OCI-LY3 (cell line): ENCODE measurements around the gene MAP3K15.
"Not testable (repeated sequence)": the region's sequence is repeated elsewhere in the genome, so short reads cannot be mapped to it uniquely, and the experiment has no call there.

Experiments
- H2AFZ ChIP-seq: fragments of 200-600, 300-600 bp; shearing (Covaris generic); 2 replicates; pipeline ENCODE4 v1.6.0; 2014; ENCODE audit warnings: antibody characterized with exemption, low read depth, low read length
- H3K27ac ChIP-seq: fragments of 200-600, 300-600 bp; sonication (generic); 2 replicates; pipeline ENCODE4 v1.5.1; 2014; ENCODE audit warnings: mild to moderate bottlenecking, low read length, moderate library complexity, mixed read lengths
- H3K27me3 ChIP-seq: fragments of 200-600, 300-600 bp; sonication (generic); 2 replicates; pipeline ENCODE4 v1.6.1; 2014; ENCODE audit warnings: low read depth, low read length, mixed read lengths
- H3K36me3 ChIP-seq: fragments of 200-600, 300-600 bp; sonication (generic); replicated peaks from 2 replicates; pipeline ENCODE3; 2014; ENCODE audit warnings: low read depth, low read length, mixed read lengths
- H3K4me1 ChIP-seq: fragments of 300-600, 200-600 bp; sonication (generic); 2 replicates; pipeline ENCODE4 v1.6.1; 2014; ENCODE audit warnings: low read length, mixed read lengths
- H3K4me2 ChIP-seq: fragments of 200-600, 300-600 bp; sonication (generic); 2 replicates; pipeline ENCODE4 v1.6.1; 2014; ENCODE audit warnings: low read length, mixed read lengths
- H3K4me3 ChIP-seq: fragments of 300-600, 200-600 bp; sonication (generic); 2 replicates; pipeline ENCODE4 v1.5.1; 2014; ENCODE audit warnings: antibody characterized with exemption, mild to moderate bottlenecking, low read length, moderate library complexity
- H3K79me2 ChIP-seq: fragments of 300-600, 200-600 bp; shearing (Covaris generic); 2 replicates; pipeline ENCODE4 v1.6.1; 2014; ENCODE audit warnings: mild to moderate bottlenecking, low read length, mixed read lengths
- H3K9ac ChIP-seq: fragments of 300-600, 200-600 bp; shearing (Covaris generic); 2 replicates; pipeline ENCODE4 v1.6.0; 2014; ENCODE audit warnings: mild to moderate bottlenecking, low read length, moderate library complexity
- H3K9me3 ChIP-seq: fragments of 200-600, 300-600 bp; shearing (Covaris generic); 2 replicates; pipeline ENCODE4 v1.6.1; 2014; ENCODE audit warnings: low read length, mixed read lengths; ENCODE audit not compliant: insufficient read depth
- H4K20me1 ChIP-seq: fragments of 200-600, 300-600 bp; sonication (generic); 2 replicates; pipeline ENCODE4 v1.6.1; 2016; ENCODE audit warnings: low read length, mixed read lengths; ENCODE audit not compliant: insufficient read depth
- CTCF ChIP-seq: fragments of 200-600, 300-600 bp; sonication (generic); IDR thresholded peaks from 2 replicates; pipeline ENCODE4 v1.5.1; 2014; ENCODE audit warnings: antibody characterized with exemption, low read length, low read depth
- EZH2phosphoT487 ChIP-seq: fragments of 200-600 bp; shearing (Covaris generic); IDR thresholded peaks from 2 replicates; pipeline ENCODE4 v1.6.1; 2018; ENCODE audit warnings: antibody characterized with exemption, mixed run types, low read depth

Gene MAP3K15

GRCh38 chrX:19462231-19462630, 53.1 kb downstream of the MAP3K15 start:
- Histone ChIP-seq H2AFZ (no peak overlapping the region), H3K36me3 (no peaks in the 10 kb centered on the region), H3K27me3 (peaks cover 8% of the 10 kb centered on the region; the same call in 1 of the 2 replicates), H3K27ac (no peak overlapping the region), H4K20me1 (no peaks in the 10 kb centered on the region), H3K4me2 (no peak overlapping the region), H3K4me1 (no peaks in the 10 kb centered on the region), H3K79me2 (no peaks in the 10 kb centered on the region), H3K4me3 (no peak overlapping the region), H3K9me3 (no peaks in the 10 kb centered on the region), H3K9ac (no peak overlapping the region)
- TF ChIP-seq EZH2phosphoT487, result no peak
- no peak for TF ChIP-seq CTCF

DNA sequence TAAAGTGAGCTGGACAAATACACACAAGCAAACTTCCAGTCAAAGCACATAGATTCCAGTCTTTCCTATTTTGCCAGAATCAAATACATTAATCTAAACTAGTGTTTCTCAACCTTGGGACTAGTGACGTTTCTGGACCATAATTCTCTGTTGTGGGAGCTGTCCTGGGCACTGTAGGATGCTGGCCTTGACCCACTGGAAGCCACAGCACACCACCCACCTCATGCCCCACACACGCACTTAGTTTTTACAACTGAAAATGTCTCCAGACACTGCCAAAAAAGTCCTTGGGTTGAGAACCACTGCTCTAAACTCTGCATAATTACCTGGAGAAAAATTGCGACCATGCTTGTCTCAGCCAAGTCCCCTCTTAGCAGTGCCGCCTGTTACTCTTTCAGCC, 57.6 kb downstream of the MAP3K15 start:
- Histone ChIP-seq H3K4me2 (no peak overlapping the region), H3K9me3 (no peaks in the 10 kb centered on the region), H2AFZ (no peak overlapping the region), H3K79me2 (no peaks in the 10 kb centered on the region), H4K20me1 (no peaks in the 10 kb centered on the region), H3K27me3 (no peaks in the 10 kb centered on the region), H3K36me3 (no peaks in the 10 kb centered on the region), H3K27ac (no peak overlapping the region), H3K4me1 (no peaks in the 10 kb centered on the region), H3K9ac (no peak overlapping the region), H3K4me3 (no peak overlapping the region)
- TF ChIP-seq EZH2phosphoT487 (no peak), CTCF (no peak)

DNA sequence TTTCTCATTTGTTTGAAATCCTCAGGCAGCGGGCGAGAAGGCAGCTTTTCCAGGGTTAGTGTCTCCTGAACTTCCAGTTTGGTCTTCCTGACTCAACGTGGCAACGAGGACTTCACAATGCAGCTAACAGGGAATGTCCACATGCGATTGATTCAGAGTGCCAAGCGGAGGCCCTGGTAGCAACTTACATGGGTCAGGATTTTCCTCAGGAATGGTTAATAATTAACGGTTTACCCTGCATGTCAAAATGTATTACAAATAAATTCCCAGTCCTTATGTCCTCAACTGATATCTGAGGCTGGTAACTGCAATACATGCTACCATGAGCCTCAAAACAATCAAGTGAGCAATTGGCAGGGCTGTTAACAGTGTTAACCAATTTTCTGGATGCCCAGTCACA, 67.2 kb downstream of the MAP3K15 start:
- H3K9ac ChIP-seq, result no peak overlapping the region

GRCh38 chrX:19446397-19446796, 68.9 kb downstream of the MAP3K15 start:
- TF ChIP-seq CTCF (no peak), EZH2phosphoT487 (no peak)
- Histone ChIP-seq H3K27ac (no peak overlapping the region), H3K4me1 (no peaks in the 10 kb centered on the region), H3K9ac (no peak overlapping the region), H2AFZ (no peak overlapping the region), H4K20me1 (no peaks in the 10 kb centered on the region), H3K4me2 (no peak overlapping the region), H3K79me2 (no peaks in the 10 kb centered on the region), H3K27me3 (no peaks in the 10 kb centered on the region), H3K36me3 (no peaks in the 10 kb centered on the region), H3K9me3 (no peaks in the 10 kb centered on the region), H3K4me3 (no peak overlapping the region)

More for the DNA sequence above, 67.2 kb downstream of the MAP3K15 start:
- H4K20me1 ChIP-seq, result no peaks in the 10 kb centered on the region
- no peaks in the 10 kb centered on the region for H3K4me1 ChIP-seq
- TF ChIP-seq CTCF (no peak), EZH2phosphoT487 (no peak)
- no peak overlapping the region for H3K27ac ChIP-seq
- no peaks in the 10 kb centered on the region for H3K79me2 ChIP-seq
- H3K9me3 ChIP-seq, result no peaks in the 10 kb centered on the region
- H2AFZ ChIP-seq, result no peak overlapping the region
- no peaks in the 10 kb centered on the region for H3K27me3 ChIP-seq
- no peak overlapping the region for H3K4me3 ChIP-seq
- H3K36me3 ChIP-seq, result no peaks in the 10 kb centered on the region
- no peak overlapping the region for H3K4me2 ChIP-seq

- not testable (repeated sequence) for H3K9me3 ChIP-seq, H3K36me3 ChIP-seq, H2AFZ ChIP-seq, H3K9ac ChIP-seq, H3K79me2 ChIP-seq, H3K4me3 ChIP-seq, H3K4me2 ChIP-seq, H3K27ac ChIP-seq, H3K4me1 ChIP-seq, H3K27me3 ChIP-seq, H4K20me1 ChIP-seq
Observed at GRCh38 chrX:19445772-19446171, 69.5 kb downstream of the MAP3K15 start.
